ENCODE data around the gene ZMIZ1.

The ZMIZ1 gene

GRCh38 chr10:79050896-79051555, 17.7 kb upstream of the ZMIZ1 start:
- no peak for DNase-seq (ENCODE audit: low read depth in 2 of 2)

- no peak for DNase-seq (ENCODE audit: low read depth in 2 of 2)
Observed at GRCh38 chr10:79051766-79052165, 17.0 kb upstream of the ZMIZ1 start.

GRCh38 chr10:79052291-79053080, 16.3 kb upstream of the ZMIZ1 start:
- DNase-seq (ENCODE audit: low read depth in 2 of 2): no peak

GRCh38 chr10:79053081-79053434, 15.7 kb upstream of the ZMIZ1 start:
- no peak for DNase-seq (ENCODE audit: low read depth in 2 of 2)

GRCh38 chr10:79053481-79054202, 15.1 kb upstream of the ZMIZ1 start:
- DNase-seq (ENCODE audit: low read depth in 2 of 2): no peak

GRCh38 chr10:79054203-79055099, 14.3 kb upstream of the ZMIZ1 start:
- DNase-seq (ENCODE audit: low read depth in 2 of 2): no peak

- DNase-seq (ENCODE audit: low read depth in 2 of 2): no peak
Observed at GRCh38 chr10:79055100-79055782, 13.5 kb upstream of the ZMIZ1 start.

GRCh38 chr10:79055892-79056291, 12.9 kb upstream of the ZMIZ1 start:
- DNase-seq (ENCODE audit: low read depth in 2 of 2): no peak

GRCh38 chr10:79056361-79056735, 12.4 kb upstream of the ZMIZ1 start:
- no peak for DNase-seq (ENCODE audit: low read depth in 2 of 2)

GRCh38 chr10:79056736-79057391, 11.9 kb upstream of the ZMIZ1 start:
- DNase-seq (ENCODE audit: low read depth in 2 of 2): no peak

- no peak for DNase-seq (ENCODE audit: low read depth in 2 of 2)
Observed at GRCh38 chr10:79057481-79058275, 11.1 kb upstream of the ZMIZ1 start.

GRCh38 chr10:79058899-79059841, 9.6 kb upstream of the ZMIZ1 start:
- no peak for DNase-seq (ENCODE audit: low read depth in 2 of 2)

GRCh38 chr10:79059859-79060379, 8.8 kb upstream of the ZMIZ1 start:
- no peak for DNase-seq (ENCODE audit: low read depth in 2 of 2)

- no peak for DNase-seq (ENCODE audit: low read depth in 2 of 2)
Observed at GRCh38 chr10:79060641-79061255, 8.0 kb upstream of the ZMIZ1 start.

- no peak for DNase-seq (ENCODE audit: low read depth in 2 of 2)
Observed at GRCh38 chr10:79061441-79062315, 7.1 kb upstream of the ZMIZ1 start.

- no peak for DNase-seq (ENCODE audit: low read depth in 2 of 2)
Observed at GRCh38 chr10:79063071-79063491, 5.7 kb upstream of the ZMIZ1 start.

All from fibroblast of skin of left biceps (primary cell).